ENCODE measurements around the gene RALGDS. TPM values are rescaled to one million over a fixed set of nuclear protein-coding genes. Genes with fewer than 3 reads are reported as not detected.

Gene RALGDS
- total and polyA plus RNA-seq, 2 of the 13 experiments (the other 11 are each of a cell fraction or from before 2014, with no cell fraction given): 12.9 to 25.5 TPM

GRCh38 chr9:133137451-133138231 is 16.6 kb upstream of the RALGDS start:
- peaks cover 62% of the 10 kb centered on the region for H3K4me1 ChIP-seq (ENCODE audit: insufficient read depth, low read length)
- no peak overlapping the region for H3K9ac ChIP-seq (ENCODE audit: insufficient read depth, low read depth, low read length)
- no peaks in the 10 kb centered on the region for H3K9me3 ChIP-seq (ENCODE audit: low read length)
- CTCF ChIA-PET (ENCODE audit: low intra/inter-chr PET ratio, low total read pairs): no interaction called here
- in situ Hi-C loops (cut with HindIII; ENCODE audit: extremely low pct_ligation_motif_present, low pct_unique_long_range_greater_than_20kb) (no loop called here), intact Hi-C loops (cut with micrococcal nuclease; ENCODE audit: unreplicated experiment) (no loop called here)
- H2AFZ ChIP-seq (ENCODE audit: low read length): no peak overlapping the region
- H4K20me1 ChIP-seq (ENCODE audit: insufficient read depth, low read length): peaks cover 2% of the 10 kb centered on the region; the same call in 1 of the 2 replicates
- no peaks in the 10 kb centered on the region for H3K27me3 ChIP-seq (ENCODE audit: control insufficient read depth in 1 of 2, insufficient read depth in 2 of 2, low read length in 2 of 2)
- no peaks in the 10 kb centered on the region for H3K36me3 ChIP-seq (replicated peaks in 1 of 2; ENCODE audit: control insufficient read depth in 1 of 2, insufficient read depth in 2 of 2, low read length in 2 of 2)
- BruUV-seq (replicated peaks): no TSS peak
- no peak overlapping the region for H3K4me3 ChIP-seq (replicated peaks in 1 of 3; ENCODE audit: insufficient read depth in 1 of 3, low read depth in 2 of 3, low read length in 3 of 3)
- no peak overlapping the region for H3K4me2 ChIP-seq (ENCODE audit: low read depth, low read length)
- TF ChIP-seq TFDP1 (CRISPR knock-in tag; IDR thresholded peaks at IDR 0.05; ENCODE audit: borderline replicate concordance) (no peak), TFE3 (CRISPR knock-in tag; IDR thresholded peaks at IDR 0.05) (no peak), ZNF274 (CRISPR knock-in tag; IDR thresholded peaks at IDR 0.05) (no peak), NFYC (CRISPR knock-in tag; IDR thresholded peaks at IDR 0.05) (no peak), YEATS4 (CRISPR knock-in tag; IDR thresholded peaks at IDR 0.05; ENCODE audit: borderline replicate concordance) (no peak), ZNF609 (CRISPR knock-in tag; IDR thresholded peaks at IDR 0.05; ENCODE audit: borderline replicate concordance) (no peak), RBM22 (optimal IDR thresholded peaks at IDR 0.05; ENCODE audit: low read length) (no peak), SOX6 (IDR thresholded peaks at IDR 0.05) (no peak), SOX6 (CRISPR knock-in tag; IDR thresholded peaks at IDR 0.05) (no peak)
- H3K79me2 ChIP-seq (ENCODE audit: insufficient read depth, low read length): peaks cover 11% of the 10 kb centered on the region
- DNase-seq (ENCODE audit: low spot score) (no peak), FAIRE-seq (no peak), ATAC-seq (no peak)
- no peak overlapping the region for H3K27ac ChIP-seq (ENCODE audit: extremely low read length, insufficient read depth, low read length)
- POLR2A ChIA-PET: no interaction called here
- 96% methylated on average over 8 of the region's 16 CpGs for WGBS (ENCODE audit: low lambda C conversion rate)
